ENCODE data around the gene FLT3.
A peak's percentile ranks its signal among the peaks of the same experiment; 100 is the strongest.
"Not testable (repeated sequence)": the region's sequence is repeated elsewhere in the genome, so short reads cannot be mapped to it uniquely, and the experiment has no call there.

Gene FLT3

GRCh38 chr13:28100150-28101121 is at the start of gene FLT3:
TSS of gene FLT3 (minus strand) at chr13:28100576. CDS start at chr13:28100510, 66 bp downstream.
- DNase-seq, result peak; percentile 29 to 52

- DNase-seq, result no peak
These were observed 47.1 kb upstream of the FLT3 start for GRCh38 chr13:28147495-28147894.

- no peak for DNase-seq
These were observed 44.7 kb upstream of the FLT3 start for GRCh38 chr13:28145049-28145448.

DNA sequence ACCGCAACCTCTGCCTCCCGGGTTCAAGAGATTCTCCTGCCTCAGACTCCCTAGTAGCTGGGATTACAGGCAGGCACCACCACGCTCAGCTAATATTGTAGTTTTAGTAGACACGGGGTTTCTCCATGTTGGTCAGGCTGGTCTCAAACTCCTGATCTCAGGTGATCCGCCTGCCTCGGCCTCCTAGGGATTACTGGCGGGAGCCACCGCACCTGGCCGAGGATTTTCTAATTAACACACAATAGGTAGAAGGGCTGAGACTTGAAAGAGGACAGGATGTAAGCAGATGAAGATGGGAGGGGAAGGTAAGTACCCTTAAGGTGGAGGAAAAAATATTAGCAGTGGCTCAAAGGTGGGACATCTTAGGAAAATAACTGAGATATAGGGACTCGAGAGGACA is 41.2 kb upstream of the FLT3 start:
- not testable (repeated sequence) for DNase-seq

DNA sequence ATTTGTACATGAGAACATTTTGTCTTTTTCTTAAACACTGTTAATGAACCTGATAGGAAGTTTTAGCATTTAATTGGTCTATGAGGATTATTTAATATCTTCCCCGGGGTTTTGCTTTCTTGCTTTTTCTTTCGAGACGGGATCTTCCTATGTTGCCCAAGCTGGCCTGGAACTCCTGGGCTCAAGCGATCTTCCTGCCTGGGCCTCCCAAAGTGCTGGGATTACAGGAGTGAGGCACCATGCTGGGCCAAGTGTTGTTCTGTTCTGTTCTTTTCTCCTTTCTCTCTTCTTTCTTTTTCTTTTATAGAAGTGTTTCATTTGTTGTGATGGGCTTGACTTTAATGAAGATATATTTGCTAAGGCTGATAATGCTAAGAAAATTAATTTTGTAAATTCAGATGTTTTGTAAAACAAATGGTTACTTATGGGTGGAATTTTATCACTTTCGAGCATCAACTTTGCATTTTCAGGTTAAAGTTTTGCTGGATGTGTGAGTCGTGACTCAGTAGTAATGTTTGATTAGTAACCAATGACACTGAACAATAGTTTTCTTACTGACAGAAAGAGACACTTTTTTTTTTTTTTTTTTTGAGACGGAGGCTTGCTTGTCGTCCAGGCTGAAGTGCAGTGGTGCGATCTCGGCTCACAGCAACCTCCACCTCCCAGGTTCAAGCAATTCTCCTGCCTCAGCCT is 40.2 kb upstream of the FLT3 start:
- no peak for DNase-seq

DNA sequence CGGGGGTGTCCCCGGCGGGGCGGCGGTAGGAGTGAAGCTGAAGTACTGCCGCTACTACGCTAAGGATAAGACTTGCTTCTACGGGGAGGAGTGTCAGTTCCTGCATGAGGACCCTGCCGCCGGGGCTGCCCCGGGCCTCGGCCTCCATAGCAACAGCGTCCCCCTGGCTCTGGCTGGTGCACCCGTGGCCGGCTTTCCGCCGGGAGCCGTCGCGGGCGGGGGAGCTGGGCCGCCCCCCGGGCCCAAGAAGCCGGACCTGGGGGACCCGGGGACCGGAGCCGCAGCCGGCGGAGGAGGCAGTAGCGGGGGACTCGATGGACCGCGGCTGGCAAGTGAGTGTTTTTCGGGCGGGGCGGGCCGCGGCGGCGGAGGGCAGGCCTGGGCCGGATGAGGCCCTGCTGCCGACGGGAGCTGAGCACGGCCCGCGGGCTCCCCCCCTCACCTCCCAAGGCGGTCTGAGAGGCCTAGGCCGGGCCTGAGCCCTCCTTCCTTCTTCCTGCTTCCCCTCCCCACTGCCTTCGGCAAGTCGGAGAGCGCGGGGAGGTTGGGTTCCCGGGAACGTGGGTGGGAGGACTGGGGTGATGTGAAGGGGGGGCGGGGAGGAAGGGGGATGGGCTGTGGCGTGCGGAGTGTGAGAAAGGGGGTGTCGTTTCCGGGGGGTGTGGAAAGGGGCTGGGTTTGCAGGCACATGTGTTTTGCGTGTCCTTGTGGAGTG is 38.5 kb upstream of the FLT3 start:
- DNase-seq, result peak; percentile 91 to 93

DNA sequence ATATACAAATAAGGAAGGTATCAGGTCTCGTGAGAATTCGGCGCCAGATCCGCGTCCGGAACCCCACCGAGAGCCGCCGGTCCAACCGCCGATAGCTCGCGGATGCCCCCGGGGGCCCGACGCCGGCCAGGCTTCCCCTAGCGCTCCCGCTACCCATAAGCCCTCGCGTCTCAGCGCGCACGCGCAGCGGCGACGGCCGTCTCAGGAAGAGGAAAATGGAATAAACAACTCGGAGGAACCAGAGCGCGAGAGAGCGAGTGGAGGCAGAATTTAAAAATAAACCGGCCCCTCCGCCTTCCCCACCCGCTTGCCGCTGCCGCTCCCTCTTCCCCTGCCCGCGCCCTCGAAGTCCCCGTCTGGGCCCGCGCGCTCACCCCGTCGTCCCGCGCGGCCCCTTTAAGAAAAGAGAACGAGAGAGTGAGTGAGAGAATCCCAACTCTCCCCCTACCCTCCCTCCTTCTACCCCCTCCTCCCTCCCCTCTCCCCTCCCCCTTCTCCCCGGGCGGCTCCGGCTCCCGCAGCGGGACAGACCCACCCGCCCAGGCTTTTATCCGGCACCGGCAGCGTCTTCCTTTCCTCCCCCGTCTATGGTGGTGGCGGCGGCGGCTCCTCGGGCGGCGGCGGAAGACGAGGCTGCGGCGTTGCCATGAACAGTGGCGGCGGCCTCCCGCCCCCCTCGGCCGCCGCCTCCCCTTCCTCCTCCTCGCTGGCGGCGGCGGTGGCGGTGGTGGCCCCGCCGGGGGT is 37.8 kb upstream of the FLT3 start, which contains the start of gene PAN3:
TSS of gene PAN3 (plus strand) at position 534 of the 744 bp plus-strand sequence. CDS start at position 647, 113 bp downstream.
- DNase-seq, result peak; percentile 93

DNA sequence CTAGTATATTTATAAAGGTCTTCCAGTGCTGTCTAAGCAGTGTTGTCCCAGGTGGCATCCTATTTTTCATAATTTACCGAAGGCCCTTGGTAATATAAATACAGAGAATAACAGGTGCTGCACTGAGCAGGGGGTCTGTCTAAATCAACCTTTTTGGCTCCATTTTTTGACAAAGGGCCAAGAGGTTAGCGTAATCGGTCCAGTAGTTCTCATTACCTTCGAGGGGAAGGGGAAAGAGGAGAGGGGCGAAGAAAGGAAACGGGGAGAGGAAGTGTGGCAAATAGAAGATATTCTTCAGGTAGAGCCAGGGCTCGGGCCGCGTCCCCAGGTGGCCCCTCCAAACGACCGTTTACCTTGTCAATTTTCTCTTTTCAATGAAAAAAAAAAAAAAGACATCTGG is 37.2 kb upstream of the FLT3 start:
- DNase-seq, result no peak

- peak in 1 of 2 donors; percentile 38 for DNase-seq
These were observed 36.5 kb upstream of the FLT3 start for GRCh38 chr13:28136916-28137315.

DNA sequence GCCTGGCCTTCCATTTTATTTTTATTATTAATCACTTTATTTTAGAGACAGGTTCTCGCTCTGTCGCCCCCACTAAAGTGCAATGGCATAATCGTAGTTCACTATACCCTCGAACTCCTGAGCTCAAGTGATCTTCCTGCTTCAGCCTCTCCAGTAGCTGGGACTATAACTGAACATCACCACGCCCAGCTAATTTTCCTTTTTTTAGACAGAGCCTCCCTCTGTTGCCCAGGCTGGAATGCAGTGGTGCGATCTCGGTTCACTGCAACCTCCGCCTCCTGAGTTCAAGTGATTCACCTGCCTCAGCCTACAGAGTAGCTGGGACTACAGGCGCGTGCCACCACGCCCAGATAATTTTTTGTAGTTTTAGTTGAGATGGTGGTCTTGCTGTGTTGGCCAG is 31.3 kb upstream of the FLT3 start:
- DNase-seq, result no peak

DNA sequence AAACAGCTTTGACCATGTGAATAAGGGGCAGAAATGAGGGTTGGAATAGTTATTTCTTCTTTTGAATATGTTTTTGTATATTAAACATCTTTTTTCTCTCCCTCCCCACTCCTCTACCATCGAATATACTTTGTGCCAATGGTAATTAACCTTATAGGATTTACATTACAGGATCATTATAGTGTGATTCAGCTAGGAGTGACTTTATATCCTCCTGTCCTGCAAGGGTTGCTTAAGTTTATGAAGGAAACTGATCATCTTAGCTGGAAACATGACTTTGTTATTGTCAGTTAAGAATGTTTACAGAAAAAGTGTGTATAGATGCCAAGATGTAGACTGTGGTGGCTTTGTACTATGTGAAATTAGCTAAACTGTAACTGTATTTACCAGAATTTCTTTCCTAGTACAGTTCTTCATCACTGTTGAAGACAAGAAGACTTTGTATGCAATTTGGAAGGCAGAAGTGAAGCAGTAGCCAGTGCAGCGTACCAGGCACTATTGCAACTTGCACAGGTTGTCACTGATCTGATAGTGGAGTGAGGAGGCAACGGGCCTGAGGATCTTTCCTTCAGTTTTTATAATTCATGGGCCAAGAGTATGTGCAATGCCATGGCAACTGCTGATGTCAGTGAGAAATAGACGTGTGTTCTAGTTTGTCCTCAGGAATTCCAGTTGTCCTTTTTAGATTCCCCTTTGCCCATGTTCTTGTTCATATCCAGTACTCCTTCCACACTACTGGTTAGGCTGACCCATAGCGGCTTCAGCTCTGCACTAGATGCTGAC is 29.7 kb upstream of the FLT3 start:
- DNase-seq, result no peak

GRCh38 chr13:28128926-28129325 is 28.6 kb upstream of the FLT3 start:
- no peak for DNase-seq

- DNase-seq, result no peak
These were observed 27.7 kb upstream of the FLT3 start for GRCh38 chr13:28128030-28128429.

- DNase-seq, result no peak
These were observed 20.8 kb upstream of the FLT3 start for GRCh38 chr13:28121224-28121623.

GRCh38 chr13:28120317-28120716 is 19.9 kb upstream of the FLT3 start:
- DNase-seq, result no peak

GRCh38 chr13:28117689-28118377 is 17.5 kb upstream of the FLT3 start:
- DNase-seq, result no peak

DNA sequence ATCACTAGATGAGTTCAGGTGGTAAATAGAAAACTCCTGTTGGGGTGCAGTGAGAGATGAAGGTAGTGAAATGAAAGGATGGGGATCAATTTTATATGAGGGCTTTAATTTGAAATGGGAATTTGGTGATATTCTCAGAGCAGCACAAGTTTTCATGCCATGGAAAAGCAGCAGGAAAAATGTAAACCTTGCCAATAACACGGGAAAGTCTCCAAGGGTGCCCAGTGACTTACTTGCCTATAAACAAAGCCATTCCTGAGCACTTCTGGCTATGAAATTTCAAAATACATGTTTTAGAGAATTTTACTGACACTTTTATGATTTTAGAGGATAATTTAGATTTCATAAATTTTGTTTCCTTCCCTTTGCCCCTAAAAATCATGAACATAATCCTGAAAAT is 16.4 kb upstream of the FLT3 start:
- DNase-seq, result no peak

GRCh38 chr13:28110414-28110813 is 10.0 kb upstream of the FLT3 start:
- DNase-seq, result no peak

DNA sequence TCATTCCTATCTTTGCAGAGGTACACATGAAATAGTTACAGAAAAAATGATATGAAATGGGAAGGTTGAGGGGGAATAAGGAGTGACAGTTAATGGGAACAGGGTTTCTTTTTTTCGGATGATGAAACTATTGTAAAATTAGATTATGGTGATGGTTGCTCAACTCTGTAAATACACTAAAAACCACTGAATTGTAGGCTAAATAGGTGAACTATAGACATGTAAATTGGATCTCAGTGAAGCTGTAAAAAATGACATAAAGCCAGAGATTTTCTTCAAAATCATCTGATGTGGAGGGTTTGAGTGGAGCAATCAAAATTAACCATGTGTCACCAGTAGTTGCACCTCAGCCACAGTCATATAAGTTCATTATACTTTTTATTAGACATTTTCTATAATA is 6.6 kb upstream of the FLT3 start:
- no peak for DNase-seq

DNA sequence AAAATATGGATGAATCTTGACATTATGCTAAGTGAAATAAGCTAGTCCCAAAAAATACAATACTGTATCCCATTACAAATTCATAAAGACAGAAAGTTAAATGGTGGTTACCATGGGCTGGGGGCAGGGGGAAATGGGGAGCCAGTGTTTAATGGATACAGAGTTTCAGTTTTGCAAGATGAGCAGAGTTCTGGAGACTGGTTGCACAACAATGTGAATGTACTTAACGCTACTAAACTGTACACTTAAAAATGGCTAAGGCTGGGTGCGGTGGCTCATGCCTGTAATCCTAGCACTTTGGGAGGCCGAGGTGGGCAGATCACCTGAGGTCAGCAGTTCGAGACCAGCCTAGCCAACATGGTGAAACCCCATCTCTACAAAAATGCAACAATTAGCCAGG is 1.5 kb upstream of the FLT3 start:
- DNase-seq, result not testable (repeated sequence)

Measured in CD4-positive, alpha-beta T cell treated with Interleukin-4 for 1 hour (primary cell).